Skin epidermis (tissue), 12 donors: ENCODE measurements around the gene CERS6.

ENCODE experiments used
- H3K27ac ChIP-seq, 21 experiments: fragments of 200-600 bp; sonication (generic) in 11 of 21; one replicate each; pipeline ENCODE4 v1.5.0; 2020; ENCODE audit warnings: mild to moderate bottlenecking in 3 of 21, inconsistent platforms in 2 of 21, moderate library complexity in 2 of 21
- H3K4me3 ChIP-seq, 7 experiments: fragments of 200-600 bp; sonication (generic) in 2 of 7; one replicate each; pipeline ENCODE4 v1.5.0; 2020; ENCODE audit warnings: inconsistent platforms in 2 of 7, mild to moderate bottlenecking in 2 of 7, moderate library complexity in 1 of 7

CERS6 gene

GRCh38 chr2:168525020-168525419 lies 68.9 kb downstream of the CERS6 start:
- no peak overlapping the region for H3K4me3 ChIP-seq
- H3K27ac ChIP-seq = peak overlapping the region in 2 of 21 experiments; percentile 56 to 57

GRCh38 chr2:168525716-168526446 lies 69.8 kb downstream of the CERS6 start:
- peak overlapping the region in 4 of 21 experiments; percentile 1 to 57 (median 42) for H3K27ac ChIP-seq
- no peak overlapping the region for H3K4me3 ChIP-seq

- peak overlapping the region in 5 of 21 experiments; percentile 3 to 49 (median 29) for H3K27ac ChIP-seq
- no peak overlapping the region for H3K4me3 ChIP-seq
Observed at GRCh38 chr2:168526641-168527040, 70.6 kb downstream of the CERS6 start.

GRCh38 chr2:168528016-168528415 lies 71.9 kb downstream of the CERS6 start:
- peak overlapping the region in 2 of 21 experiments; percentile 3 to 5 for H3K27ac ChIP-seq
- no peak overlapping the region for H3K4me3 ChIP-seq

GRCh38 chr2:168528469-168528868 lies 72.4 kb downstream of the CERS6 start:
- peak overlapping the region in 1 of 21 experiments; percentile 3 for H3K27ac ChIP-seq
- H3K4me3 ChIP-seq = no peak overlapping the region

DNA sequence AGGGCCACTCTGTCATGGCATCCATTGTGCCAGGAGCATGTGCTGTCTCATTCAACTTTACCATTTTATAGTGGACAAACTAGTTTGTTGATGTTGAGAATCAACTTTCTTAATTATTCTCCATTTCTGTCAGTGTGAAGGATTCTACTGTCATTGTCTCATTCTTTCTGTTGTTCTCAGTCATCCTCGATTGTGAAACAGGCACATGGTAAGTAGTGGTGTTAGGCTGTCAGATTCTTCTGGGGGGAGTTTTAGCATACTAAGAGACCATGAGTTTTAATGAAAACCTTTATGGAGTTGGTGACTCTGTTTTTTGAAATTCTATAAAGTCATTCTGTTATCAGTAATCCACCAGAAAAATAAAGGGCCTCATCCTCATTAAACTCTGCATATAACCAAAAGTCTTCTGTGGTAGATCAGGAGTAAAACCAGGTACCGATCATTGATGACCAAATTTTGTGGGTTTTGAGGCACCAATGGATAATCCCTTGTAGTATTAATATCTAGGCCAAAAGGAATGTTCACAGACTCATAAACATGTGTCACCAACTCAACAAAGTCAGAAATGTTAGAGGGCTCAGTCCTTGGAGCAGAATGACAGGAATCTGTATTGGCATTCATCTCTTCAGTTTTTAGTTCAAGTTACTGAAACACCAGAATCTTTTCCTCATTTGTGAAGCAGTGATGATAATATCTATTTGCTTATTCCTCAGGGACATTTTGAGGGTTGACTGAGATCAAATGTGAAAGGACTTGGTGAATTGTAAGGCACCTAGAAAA lies 73.2 kb downstream of the CERS6 start:
- peak overlapping the region in 1 of 21 experiments; percentile 49 for H3K27ac ChIP-seq
- H3K4me3 ChIP-seq = no peak overlapping the region

DNA sequence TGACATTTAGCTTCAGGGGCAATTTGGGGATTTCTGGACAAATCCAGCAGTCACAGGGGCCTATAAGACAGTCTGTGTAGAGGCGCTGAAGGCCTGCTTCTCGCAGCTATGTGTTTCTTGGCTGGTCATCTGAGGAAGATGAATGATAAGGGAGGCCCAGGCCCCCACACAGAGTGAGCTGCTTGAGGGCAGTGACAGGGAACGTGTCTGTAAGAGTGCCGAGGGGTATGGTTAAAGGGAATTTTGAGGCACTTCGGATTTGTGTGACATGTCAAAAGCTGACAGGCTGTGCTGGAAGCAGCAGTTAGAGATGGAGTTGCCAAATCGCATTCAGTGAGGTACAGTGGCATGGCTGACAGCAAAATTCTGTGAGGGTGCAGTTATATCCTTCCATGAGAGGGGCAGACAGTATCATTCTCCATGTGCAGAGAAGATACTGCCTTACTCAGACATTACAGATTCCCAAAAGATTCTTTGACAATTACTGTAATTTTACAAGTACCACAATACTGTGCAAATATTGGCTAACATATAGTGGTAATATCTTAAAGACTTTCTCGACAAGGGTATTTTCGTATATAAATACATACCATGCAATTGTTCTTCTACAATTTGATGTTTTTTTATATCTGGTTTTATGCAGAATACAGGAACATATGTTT lies 74.0 kb downstream of the CERS6 start:
- peak overlapping the region in 2 of 21 experiments; percentile 9 to 49 for H3K27ac ChIP-seq

GRCh38 chr2:168530982-168531622 lies 75.0 kb downstream of the CERS6 start:
- no peak overlapping the region for H3K4me3 ChIP-seq
- H3K27ac ChIP-seq = peak overlapping the region in 3 of 21 experiments; percentile 7 to 35 (median 25)

More for the DNA sequence above, 74.0 kb downstream of the CERS6 start:
- H3K4me3 ChIP-seq = no peak overlapping the region

DNA sequence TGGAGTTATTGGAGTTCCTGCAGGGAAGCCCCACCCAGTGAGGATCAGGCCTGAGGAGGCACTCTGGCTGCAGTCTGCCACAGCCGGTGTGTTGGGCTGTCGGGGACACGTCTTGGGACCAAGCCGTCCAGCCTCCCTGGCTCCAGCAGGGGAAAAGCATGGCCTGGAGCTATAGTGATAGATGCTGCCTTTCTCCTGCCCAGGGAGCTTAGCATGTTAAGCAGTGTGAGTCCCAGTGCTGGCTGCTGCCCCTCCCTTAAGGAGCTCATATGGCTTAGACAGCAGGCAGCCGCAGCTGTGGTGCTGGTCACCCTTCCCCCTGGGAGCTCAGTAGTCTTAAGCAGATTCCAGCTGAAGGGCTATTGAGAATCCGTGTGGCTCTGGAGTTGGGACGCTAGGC lies 78.9 kb downstream of the CERS6 start:
- Histone ChIP-seq H3K27ac (no peak overlapping the region), H3K4me3 (no peak overlapping the region)

GRCh38 chr2:168536925-168537466 lies 80.9 kb downstream of the CERS6 start:
- no peak overlapping the region for H3K4me3 ChIP-seq
- H3K27ac ChIP-seq = no peak overlapping the region

DNA sequence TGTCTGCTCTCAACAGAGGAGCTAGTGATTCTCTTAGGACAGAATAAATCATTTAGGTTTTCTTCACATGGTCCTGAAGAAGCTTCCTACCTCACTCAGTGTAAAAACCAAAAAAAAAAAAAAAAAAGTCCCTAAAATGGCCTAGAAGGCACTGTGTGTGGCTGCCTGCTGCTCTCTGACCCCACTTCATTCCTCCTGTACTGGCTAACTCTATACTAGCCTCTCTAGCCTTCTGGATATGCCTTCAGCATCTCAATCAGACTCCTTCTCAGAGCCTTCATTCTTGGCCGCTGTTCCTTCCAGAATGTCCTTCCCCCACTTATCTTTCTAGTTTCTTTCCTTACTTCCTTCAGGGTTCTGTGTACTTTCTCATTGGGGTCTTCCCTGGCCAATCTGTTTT lies 82.1 kb downstream of the CERS6 start:
- H3K27ac ChIP-seq = no peak overlapping the region
- no peak overlapping the region for H3K4me3 ChIP-seq

DNA sequence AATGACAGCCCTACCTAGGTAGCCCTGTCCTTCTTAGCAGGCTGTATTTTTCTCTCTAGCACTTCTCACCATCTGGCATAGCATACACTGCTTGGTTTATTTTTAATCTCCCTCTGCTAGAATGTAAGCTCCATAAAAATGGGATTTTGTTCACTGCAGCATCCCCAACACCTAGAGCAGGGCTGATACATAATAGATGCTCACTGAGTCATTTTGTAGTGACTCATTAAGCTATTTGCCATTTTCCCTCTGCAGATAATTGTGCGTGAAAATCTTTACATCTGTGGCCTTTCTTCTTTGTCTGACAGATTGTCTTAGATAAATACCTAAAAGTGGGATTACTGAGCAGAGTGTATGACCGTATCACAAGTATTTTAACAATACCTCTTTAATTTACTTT lies 82.5 kb downstream of the CERS6 start:
- H3K4me3 ChIP-seq = no peak overlapping the region
- H3K27ac ChIP-seq = no peak overlapping the region

DNA sequence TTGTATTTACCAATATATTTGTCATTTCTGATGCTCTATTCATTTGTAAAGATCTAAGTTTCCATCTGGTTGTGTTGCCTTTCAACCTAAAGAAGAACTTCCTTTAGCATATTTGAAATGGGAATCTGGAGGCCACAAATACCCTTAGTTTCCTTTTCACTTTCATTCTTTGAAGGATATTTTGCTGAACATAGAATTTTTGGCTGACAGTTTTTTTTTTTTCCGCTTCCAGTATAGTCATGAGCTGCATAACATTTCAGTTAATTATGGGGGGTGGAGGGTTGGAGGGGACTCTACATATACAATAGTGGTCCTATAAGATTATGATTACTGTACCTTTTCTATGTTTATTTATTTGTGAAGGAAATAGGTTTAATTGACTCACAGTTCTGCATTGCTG lies 83.9 kb downstream of the CERS6 start:
- H3K4me3 ChIP-seq = no peak overlapping the region
- no peak overlapping the region for H3K27ac ChIP-seq

- no peak overlapping the region for H3K4me3 ChIP-seq
- H3K27ac ChIP-seq = no peak overlapping the region
Observed at GRCh38 chr2:168541858-168542257, 85.8 kb downstream of the CERS6 start.

- Histone ChIP-seq H3K4me3 (no peak overlapping the region), H3K27ac (no peak overlapping the region)
Observed at GRCh38 chr2:168543037-168543436, 87.0 kb downstream of the CERS6 start.

GRCh38 chr2:168543935-168544334 lies 87.9 kb downstream of the CERS6 start:
- H3K4me3 ChIP-seq = no peak overlapping the region

DNA sequence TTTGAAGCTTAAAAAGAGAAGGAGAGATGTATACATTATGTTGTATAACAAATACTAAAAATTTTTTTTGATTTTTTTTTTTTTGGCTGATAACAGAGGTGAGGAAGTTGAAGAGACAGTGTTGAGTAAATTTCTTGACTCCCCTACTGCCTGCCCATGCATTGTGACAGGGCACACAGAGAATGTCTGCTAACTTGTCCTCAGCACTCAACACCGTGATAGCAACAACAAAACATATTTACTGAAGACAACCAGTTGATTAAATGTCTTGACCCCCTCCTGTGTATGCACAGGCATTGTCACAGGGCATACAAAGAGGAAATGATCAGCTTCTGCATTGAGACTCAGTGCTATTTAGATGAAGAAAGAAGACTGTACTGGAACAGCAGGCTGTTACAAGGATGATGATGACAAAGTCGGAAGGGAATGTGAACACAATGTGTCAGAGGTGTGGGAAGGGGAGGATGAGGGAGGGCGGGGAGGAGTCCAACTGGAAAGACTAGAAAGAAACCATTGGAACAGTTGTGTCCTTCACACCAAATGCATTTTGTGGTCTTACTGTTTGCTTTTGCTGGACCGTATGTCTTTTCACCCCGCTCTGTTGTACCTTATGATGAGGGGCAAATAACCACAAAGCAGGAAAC lies 89.5 kb downstream of the CERS6 start:
- no peak overlapping the region for H3K4me3 ChIP-seq
- H3K27ac ChIP-seq = peak overlapping the region in 4 of 21 experiments; percentile 18 to 67 (median 50)

More at GRCh38 chr2:168543935-168544334, 87.9 kb downstream of the CERS6 start:
- H3K27ac ChIP-seq = no peak overlapping the region

DNA sequence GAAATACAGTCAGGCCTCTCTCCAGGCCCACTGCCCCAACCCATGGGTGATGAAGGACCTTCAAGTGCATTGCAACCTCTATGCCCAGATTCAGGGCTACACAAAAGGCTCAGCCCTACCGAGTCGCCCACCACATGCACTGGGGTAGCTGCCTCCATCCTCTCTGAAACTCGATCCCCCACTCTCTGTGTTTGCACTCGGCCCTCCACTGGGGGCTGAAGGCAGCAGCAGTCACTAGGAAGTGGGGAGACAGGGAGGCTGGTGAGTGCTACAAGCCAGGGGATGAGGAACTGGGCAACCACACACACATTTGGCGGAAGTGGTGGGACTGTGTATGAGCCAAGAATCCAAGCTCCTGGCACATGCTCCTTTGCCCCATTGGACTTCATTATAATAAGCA lies 94.6 kb downstream of the CERS6 start:
- Histone ChIP-seq H3K27ac (no peak overlapping the region), H3K4me3 (no peak overlapping the region)

- Histone ChIP-seq H3K4me3 (no peak overlapping the region), H3K27ac (no peak overlapping the region)
Observed at GRCh38 chr2:168552450-168552856, 96.4 kb downstream of the CERS6 start.
